Muscle of arm (tissue), 12 donors: ENCODE measurements around the gene FZR1. TPM values are rescaled to one million over a fixed set of nuclear protein-coding genes. Genes with fewer than 3 reads are reported as not detected.

Experiments
- DNase-seq: peaks from one replicate; pipeline ENCODE4 v3.0.0-alpha.2; 2013
- polyA plus RNA-seq, 12 donors: library from polyadenylated mRNA; unstranded; fragments of 120-200 nt; gene quantifications; one replicate each; pipeline ENCODE4 v1.2.1, GENCODE V29; 2013; ENCODE audit not compliant: insufficient read length in 12 of 12

The FZR1 gene
- polyA plus RNA-seq, 12 donors: 21.8 to 47.2 (median 28.8) TPM; not detected in 1

DNA sequence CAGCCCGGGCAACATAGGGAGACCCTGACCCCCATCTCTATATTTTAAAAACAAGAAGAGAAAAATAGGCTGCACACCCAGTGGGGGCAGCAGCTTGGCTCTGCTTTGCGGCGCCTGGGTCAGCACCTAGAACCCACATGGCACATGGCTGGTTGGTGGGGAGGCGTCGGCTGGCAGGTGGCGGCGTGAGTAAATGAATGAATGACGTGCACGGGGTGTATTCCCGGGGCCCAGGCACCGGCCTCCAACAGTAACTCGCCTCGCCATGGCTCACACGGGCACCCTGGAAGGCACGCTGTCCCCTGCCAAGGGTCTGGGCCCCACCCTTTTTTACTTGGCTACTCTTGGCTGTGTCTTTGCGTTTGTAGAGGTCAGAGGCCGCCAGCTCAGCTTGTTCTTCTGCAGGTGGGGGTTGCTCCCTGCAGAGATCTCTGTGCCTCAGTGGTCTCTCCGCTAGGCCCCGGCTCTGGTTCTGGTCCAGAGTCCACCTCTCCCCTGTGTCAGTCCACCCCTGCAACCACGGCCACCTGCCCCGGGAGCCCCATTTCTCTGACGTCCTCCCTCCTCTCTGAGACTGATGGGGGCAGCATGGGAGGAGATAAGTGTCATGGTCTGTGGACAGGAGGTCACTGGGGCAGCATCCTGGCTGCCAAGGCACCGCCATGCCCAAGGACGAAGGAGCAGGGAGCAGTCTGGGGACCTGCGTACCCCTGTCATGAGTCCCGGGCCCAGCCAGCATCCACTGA is 5.6 kb downstream of the FZR1 start:
- DNase-seq: no peak

DNA sequence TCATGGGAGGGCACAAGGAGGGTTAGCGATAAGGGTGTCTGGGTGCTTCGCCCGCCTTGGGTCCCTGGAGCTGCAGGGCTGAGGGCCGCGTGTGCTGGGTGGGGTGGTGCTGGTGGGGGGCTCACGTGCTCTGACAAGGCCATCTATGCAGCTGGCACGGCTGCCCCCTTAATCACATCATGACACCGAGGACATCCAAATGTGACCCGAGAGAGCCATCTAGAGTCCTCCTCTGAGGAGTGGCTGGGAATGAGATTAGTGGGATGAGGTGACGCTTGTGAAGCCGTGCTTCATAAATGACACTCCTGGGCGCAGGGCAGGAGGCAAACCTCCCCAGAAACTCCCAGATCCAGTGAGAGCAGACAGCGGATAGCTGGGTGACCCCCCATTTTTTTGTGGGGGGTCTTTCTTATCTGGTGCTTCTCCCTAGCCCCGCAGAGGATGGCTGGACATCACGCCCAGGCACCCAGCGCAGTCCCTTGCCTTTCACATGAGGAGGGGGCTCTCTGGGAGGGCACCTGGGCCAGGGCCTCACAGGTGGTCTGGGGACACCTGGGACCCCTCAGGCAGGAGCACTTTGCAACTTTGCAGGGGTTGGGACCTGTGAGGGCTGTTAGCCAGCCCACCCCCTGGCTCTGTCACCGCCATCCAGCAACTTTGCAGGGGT is 6.6 kb downstream of the FZR1 start:
- no peak for DNase-seq

DNA sequence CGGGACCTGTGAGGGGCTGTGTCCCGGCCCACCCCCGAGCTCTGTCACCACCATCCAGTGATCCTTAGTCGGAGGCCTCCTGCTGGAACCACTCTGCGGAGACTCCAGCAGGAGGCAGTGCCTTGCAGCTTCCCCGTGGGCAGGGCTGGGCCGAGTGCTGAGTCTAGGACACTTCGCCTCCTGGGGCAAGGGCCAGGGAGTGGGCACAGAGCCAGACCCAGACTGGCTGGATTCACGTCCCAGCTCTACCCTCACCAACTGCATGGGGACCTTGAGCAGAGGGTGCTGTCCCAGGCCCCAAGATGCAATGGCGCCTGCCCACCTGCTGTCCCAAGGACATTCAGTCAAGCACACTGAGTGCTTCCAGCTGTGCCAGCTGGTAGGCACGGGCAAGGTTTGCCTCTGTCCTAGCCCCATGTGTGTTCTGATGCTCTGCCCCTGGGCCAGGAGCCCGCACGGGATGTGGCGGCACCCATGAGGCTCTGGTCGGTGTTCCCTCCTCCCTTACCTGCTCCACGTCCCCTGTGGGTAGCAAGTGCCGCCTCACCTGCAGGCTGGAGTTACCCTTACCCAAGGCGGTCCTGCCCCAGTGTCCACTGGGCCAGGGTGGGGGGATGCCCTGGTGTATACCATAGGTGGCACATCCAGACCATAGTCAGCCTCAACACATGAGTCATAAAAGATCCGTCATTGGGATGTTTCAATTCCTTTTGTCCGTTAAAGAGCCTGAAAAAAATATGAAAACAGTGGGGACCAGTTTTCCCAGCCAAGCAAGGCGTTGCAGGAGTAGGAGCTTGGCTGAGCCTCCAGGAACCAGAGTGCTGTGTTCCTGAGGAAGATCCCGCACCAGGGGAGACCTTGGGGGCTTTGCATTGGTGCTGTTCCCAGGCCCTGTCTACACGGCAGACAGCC is 7.4 kb downstream of the FZR1 start:
- DNase-seq: no peak

DNA sequence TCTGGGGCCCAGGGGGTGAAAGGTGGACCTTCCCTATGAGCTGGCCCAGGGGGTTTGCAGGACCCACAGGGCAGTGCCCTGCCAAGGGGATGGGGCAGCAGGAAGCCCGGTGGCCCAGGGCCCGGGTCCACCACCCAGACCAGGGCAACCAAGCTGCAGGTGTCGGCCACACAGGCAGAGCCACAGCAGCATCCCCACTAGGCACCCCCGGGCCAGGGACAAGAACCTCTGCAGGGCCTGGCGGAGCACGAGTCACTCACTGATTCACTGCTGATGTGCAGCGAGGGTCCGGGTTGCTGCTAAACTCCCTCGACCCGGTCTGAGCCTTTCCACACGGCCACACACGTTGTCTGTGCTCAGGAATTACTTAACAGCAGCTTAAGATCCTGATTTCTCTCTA is 8.8 kb downstream of the FZR1 start:
- DNase-seq: no peak

DNA sequence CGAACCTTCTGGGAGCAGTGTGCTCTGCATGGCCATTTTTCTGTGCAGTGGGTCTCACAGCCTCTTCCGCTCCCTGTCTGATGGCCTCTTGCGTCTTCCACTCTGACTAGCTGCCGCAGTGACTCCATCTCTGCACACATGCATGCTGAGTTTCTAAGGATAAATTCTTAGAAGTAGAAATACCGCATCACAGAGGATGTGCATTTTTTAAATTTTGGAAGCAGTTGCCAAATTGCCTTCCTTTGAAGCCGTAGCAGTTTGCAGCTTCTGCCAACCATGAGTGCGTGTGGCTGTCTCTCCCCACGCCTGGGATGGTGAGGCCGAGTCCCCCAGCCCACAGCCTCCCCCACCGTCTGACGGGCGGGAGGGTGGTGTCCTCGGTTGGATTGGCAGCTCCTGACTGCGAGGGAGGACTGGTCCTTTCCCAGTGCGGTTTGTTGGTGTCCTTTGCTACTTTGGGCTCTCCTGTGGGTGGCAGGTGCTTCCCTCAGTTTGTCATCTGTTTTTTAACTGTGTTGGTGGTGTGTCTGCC is 9.8 kb downstream of the FZR1 start:
- no peak for DNase-seq

DNA sequence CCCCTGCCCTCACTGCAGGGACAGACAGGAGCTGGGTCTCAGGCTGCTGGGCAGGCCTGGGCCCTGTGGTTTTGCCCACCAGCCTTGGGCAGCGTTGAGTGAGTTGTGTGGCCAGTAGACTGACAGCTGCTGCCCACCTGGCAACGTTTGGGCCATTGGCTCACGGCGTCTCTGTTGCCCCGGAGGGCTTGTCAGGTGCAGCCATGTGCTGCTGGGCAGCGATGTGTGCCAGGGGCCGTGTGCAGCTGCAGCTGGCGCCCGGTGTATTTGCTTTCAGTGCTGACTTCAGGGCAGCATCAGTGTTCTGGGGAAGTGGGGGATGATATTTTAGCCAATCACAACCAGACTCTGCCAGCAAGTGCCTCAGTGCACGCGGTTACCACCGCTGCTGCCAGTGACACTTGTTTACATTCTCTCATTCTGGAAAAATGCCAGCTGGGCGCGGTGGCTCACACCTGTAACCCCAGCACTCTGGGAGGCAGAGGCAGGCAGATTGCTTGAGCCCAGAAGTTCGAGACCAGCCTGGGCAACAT is 10.6 kb downstream of the FZR1 start:
- no peak for DNase-seq

DNA sequence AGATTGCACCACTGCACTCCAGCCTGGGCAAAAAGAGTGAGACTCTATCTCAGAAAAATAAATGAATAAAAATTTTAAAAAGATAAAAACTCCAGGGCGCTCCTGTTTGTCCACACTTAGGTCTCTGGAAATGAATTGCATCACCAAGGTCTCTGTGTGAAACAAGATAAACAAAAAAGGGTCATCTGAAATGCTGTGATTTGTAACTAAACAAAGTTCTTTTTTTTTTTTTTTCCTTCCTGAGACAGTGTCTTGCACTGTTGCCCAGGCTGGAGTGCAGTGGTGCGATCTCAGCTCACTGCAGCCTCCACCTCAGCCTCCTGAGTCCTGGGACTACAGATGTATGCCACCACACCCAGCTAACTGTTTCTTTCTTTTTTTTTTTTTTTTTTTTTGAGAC is 11.5 kb downstream of the FZR1 start:
- DNase-seq: no peak

DNA sequence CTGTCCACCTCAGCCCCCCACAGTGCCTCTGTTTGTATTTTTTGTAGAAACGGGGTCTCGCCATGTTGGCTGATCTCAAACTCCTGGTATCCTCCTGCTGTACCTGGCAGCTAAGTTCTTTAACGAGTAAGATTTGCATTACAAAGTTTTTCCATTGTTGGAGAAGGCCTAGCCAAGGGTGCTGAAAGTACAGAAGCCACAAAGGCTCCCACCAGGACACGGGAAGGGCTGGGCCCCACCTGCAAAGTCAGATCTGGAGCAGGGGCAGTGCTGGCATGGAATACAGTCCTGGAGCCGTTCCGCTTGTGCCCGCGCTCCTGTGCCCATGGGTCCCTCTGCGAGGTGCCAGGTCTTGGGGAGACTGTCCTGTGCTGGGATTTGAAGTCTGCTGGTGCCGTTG is 12.1 kb downstream of the FZR1 start:
- no peak for DNase-seq

DNA sequence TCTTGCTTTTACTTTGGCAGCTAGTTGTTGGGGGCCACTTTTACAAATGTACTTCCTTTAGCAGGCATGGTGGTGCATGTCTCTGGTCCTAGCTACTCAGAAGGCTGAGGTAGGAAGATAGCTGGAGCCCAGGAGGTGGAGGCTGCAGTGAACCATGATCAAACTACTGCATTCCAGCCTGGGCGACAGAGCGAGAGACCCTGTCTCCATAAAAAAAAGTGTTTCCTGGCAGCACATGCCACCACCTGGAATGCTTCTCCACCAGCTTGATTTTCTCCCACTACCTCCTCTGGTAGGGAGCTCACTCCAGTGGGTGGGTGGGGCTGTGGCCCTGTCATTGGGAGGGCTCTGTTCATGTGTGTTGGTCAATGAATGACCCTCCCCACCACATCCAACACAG is 12.5 kb downstream of the FZR1 start:
- DNase-seq: no peak

DNA sequence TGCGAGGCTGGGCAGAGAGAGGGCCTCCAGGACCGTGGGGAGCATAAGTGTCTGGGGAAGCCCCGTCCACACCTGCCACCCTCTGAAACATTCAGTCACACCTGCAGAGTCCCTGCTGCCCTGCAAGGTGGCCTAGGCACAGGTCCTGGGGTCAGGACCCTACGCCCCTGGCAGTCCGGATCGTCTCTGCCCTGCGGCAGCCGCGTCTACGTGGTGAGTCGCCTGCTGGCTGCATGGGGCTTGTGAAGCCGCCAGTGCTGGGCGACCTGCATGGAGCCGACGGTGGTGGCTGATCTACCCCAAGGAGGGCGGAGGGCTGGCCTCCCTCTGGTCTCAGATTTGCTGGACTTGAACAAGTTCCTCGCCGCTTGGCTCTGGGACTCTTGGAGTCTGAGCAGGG is 13.0 kb downstream of the FZR1 start:
- no peak for DNase-seq

DNA sequence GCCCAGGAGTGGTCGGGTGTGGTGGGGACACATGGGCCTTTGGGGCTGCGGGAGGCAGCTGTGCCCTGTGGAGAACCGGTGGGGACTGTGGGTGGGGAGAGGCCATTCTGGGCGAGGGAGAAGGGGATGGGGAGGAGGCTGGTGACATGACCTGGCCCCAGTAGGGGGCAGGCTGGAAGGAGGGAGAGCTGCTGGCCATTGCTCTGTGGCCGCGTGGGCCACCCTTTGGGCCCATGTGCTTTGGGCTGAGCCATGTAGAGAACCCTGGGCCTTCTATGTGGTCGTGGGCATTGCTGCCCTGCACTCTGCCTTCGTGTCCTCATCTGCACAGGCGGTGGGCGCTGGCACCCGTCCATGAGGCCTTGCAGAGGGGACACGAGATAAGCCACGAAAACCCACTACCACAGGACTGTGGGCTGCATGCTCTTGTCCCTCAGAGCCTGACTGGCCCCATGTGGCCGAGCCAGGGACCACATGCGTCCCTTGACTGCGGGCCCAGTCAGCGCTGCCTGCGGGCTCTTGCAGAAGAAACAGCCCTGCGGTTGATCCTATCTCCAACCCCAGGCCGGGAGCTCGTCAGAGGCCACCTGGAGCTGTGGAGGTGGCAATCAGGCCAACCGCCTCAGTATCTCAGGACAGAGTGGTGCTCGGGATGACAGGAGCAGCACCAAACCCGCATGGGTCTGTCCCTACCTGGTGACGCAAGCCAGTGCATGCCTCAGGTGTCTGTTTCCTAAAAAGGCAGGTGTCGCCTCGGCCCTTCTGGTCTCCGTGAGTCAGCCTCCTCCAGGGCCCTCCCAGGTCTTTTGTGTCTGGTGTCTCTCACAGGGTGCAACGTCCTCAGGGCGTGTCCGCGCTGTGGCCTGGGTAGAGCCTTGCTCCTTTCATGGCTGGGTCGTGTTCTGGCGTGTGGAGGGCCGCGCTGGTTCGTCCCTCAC is 14.3 kb downstream of the FZR1 start:
- no peak for DNase-seq

DNA sequence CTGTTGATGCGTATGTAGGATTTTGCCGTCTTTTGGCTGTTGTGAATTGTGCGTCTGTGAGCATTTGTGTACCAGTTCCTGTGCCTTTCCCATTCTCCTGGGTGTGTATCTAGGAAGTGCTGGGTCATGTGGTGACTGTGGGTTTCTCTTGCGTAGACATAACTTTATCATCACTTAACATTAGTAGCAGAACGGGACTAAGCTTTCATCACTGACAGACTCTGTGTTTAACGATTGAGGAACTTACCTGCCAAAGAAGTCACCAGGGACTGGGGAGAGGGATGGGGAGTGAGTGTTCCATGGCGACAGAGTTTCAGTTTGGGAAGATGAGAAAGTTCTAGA is 15.0 kb downstream of the FZR1 start:
- no peak for DNase-seq

DNA sequence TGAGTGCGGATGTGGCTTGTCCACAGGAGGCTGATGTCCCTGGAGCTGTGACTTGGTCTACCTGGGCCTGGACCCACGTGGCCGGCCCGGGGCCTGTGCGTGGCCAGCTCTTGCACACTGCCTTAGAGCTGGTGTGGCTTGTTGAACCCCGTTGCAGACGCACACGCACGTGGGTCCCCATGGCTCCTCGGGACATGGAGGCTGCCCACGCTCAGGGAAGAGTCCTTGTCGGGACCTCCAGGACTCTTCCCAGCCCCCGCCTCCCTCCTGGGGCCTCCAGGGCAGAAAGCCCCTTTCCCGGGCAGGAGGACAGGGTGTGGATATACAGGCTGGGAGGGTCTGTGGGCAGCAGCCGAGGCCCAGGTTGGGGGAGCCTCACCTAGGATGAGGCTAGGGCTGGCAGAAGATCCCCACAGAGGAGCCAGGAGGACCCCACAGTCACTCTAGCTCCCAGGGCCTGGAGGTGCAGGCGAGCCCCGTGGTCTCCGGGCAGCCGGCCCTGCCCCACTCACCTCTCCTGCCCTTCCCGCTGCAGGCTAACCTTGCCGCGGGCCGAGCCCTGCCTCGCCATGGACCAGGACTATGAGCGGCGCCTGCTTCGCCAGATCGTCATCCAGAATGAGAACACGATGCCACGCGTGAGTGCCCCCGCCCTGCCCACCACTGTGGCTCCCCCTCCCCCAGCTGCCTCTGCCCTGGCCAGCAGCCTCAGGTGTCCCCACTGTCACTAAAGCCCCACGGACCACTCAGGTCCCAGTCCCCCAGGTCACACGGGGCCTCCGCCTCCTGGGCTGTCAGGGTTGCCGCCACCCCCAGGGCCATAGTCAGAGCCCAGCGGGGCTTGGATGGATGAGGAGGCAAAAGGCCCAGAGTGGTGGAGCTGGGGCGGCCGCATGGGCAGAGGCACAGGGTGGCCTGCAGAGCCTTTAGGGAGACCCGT is 16.6 kb downstream of the FZR1 start:
- DNase-seq: no peak

DNA sequence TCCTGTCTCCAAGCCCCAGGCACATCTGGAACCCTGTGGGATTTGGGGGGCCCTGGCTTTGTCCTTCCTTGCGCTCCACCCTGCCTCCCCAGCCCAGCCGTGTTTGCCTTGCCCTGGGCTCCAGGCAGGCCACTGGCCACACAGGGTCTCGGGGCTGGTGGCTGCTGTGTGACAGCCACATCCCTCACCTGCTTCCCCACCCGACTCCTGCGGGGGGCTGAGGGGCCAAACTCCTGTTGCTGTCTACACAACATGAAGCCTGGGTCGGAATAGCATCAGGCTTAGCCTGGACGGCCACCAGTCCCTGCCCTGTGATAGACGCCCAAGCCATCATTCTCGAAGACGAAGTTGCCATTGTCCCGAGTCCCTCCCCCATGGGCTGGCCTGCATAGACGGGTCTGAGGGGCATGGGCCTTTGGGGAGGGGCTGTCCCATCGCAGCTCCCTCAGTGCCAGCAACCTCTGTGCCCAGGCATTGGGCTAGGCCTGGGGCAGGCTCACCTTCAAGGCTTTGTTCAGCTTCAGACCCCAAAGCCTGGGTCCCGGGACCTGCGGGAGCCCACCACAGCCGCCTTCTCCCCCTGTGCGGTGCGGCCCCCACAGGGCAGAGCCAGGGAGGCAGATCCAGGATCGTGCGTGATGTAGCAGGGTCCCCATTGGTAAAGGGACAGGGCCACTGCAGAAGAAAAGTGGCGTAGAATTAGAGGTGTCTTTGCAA is 17.4 kb downstream of the FZR1 start:
- DNase-seq: no peak

DNA sequence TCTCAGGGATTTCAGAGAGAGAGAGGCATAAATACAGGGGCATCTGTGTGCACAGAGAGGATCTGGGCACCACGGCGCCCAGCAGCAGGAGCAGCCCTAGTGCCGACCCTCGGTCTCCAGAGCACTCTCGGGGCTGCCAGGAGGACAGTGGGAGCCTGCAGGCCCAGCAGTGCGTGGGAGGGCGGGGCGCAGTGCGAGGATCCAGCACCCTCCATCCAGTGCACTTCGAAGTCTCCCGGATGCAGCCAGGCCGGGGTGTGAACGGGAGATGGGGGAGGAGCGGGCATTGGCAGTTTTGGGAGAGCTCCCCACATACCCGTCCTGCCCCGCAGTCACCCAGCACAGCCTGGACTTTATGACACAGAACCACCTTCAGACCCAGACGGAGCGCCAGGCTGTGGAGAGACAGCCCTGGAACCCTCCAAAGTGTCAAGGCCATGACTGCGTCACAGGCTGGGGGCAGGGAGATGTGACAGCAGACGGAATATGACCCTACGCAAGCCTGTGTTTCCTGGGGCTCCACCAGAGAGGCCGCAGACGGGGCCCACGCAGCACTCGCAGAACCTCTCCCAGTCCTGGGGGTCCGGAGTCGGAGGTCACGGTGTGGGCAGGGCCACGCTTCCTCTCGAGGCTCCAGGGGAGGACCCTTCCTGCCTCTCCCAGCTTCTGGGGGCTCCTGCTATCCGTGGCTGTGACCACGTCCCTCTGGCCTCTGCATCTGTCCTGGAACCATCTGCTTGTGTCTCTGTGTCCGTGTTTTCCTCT is 18.1 kb downstream of the FZR1 start:
- no peak for DNase-seq

DNA sequence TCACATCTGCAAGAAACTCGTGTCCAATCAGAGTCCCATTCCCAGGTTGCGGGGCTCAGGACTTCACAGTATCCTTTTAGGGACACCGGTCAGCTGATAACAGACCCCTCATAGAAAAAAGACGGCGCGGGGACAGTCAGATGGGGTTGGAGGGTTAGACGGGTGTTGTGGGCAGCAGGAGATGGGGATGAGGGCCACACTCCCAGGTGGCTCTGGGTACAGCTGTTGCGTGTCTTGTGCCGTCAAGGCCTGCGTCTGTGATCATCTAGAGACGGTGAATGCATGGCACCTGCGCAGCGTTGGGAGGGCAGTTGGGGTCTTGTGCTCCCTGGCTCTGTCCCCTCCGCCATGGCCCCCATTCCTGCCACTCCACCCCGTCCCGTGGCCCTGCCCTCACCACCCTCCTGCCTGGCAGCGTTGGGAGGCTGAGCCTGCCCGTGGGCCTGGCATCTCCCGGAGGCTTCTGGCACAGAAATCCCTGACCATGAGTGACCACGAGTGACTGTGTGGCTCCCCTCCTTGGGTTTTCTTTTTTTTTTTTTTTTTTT is 18.9 kb downstream of the FZR1 start:
- no peak for DNase-seq

DNA sequence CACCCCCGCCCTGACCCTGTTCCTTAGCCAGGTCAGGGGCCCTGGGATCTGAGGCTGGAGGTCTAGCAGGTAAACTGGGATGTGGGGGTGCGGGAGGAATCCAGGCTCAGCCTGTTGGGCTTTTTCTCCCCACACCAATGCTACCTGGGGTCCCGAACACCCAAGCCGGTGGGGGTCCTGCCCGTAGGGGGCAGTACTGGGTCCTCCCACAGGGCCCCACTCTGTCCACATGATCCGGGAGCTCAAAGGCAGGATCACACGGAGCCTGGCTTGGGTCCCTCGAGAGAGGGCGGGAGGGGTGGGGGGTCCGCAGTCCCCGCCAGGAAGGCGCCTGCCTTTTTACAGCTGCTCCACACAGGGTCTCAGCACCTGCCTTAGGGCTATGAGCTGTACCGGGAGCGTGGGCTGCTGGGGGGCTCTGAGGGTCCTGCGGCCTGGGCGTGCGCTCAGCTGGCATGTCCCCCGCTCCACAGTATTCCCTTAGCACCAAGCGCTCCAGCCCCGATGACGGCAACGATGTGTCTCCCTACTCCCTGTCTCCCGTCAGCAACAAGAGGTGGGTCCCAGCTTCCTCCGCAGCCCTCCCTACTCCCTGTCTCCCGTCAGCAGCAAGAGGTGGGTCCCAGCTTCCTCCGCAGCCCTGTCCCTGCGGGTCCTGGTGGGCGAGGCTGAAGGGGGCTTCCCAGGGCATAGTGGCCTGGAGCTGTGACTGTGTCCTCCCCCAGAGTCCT is 20.6 kb downstream of the FZR1 start:
- DNase-seq: no peak
